IPS-11a (cell line): ENCODE measurements around the gene CNPY1.

ENCODE experiments used
- H3K4me3 ChIP-seq: one replicate; pipeline ENCODE4 v1.5.1; 2013; ENCODE audit warnings: low read depth, low read length, control low read depth

Gene CNPY1

DNA sequence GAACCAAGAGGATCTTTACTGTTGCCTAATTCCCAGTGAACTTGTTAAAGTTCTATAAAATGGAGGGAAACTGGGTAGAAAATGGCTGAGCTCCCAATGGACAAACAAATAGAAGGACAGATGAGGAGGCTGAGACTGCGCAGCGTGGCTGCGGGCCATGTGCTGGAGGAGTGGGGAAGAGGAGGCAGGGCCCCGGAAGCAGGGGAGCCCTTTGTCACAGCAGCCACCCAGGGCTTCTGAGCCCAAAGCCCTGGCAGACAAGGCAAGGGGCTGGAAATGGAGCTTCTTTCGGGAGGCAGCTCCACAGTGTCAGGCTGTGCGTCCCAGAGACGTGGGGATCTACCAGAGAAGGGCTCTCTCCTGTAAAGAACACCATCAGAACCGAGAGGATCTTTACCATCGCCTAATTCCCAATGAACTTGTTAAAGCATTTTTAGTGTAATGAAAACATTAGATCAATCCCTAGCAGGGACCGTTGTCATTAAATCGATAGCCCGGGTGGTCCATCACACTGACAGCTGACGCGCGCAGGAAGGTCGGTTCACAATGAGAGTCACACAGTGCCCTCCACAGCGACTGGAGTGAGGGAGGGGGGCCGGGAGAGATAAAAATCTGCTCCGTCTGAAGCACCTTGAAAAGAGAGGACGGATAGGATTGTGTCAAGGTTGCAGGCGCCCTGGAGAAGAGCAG lies 14.0 kb upstream of the CNPY1 start:
- H3K4me3 ChIP-seq, result no peak overlapping the region

DNA sequence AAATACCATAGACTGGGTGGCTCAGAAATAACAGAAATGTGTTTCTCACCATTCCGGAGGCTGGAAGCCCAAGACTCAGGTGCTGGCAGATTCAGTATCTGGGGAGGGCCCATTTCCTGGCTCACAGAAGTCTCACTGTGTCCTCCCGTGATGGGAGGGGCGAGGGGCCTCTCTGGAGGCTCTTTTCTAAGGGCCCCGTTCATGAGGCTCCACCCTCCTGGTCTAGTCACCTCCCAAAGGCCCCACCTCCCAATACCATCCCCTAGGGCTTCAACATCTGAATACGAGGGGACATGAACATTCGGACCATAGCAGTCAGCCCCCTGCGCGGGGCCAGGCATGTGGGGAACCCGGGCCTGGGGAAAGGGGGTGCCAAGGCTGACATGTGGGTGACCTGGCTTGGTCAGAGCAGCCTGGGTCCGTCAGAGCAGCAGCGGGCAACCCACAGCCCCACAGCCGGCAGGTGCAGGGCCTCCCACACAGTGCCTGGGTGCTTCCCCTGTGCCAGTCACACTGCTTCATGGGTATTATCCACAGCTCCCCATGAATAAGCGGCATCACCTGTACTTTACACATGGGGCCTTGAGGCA lies 13.3 kb upstream of the CNPY1 start:
- no peak overlapping the region for H3K4me3 ChIP-seq

DNA sequence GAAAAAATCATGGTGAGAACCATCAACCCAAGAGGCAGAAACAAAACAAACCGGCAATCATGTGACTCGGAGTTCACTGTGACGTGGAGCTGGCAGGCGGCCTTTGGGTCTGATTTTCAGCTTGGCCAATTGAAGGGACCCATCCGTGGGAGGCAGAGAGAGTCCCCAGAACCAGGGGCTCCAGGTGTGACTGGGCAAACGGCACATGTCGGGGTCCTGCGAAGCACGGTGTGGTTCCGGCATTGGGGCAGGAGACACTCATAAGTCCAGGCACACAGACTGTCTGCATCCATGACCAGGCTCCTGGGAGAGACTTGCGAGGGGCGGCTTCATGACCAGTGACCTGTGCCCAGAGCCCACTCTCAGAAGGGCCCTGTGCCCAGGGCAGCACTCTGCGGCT lies 12.6 kb upstream of the CNPY1 start:
- H3K4me3 ChIP-seq, result no peak overlapping the region

DNA sequence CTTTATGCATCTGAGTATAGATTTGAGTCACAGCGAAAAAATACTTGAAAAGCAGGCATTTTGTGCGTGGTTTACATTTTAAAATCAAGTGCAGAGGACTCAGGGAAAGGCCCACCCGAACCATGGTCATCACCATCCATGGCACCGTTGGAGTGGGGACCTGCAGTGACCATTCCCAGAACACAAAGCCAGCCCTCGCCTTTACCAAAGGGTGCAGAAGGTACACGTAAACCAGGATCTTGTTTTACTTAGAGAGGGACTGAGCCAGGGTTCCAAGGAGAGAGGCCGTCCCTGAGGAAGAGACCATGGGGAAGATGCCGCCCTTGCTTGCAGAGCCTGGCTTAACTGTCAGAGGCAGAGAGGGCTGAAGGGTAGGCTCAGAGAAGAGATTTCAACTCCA lies 12.0 kb upstream of the CNPY1 start:
- H3K4me3 ChIP-seq, result no peak overlapping the region

DNA sequence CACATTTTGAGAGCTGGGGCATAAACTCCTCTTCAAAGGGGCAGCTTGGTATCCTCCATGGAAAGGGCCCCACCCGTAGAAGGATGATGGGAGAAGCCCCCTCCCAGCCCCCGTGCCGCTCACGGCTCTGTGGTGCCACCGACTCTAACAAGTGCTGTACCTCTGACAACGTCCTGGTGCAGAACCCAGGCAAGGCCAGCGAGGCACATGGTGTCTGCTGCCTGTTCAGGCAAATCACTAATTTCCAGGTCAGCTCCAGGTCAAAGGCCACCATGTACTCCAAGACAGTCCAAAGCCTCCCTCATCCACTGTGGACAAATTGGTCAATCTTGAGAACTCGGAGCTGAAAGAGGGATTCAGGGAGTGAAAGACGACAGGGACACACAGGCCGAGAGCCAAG lies 11.4 kb upstream of the CNPY1 start:
- H3K4me3 ChIP-seq, result no peak overlapping the region

DNA sequence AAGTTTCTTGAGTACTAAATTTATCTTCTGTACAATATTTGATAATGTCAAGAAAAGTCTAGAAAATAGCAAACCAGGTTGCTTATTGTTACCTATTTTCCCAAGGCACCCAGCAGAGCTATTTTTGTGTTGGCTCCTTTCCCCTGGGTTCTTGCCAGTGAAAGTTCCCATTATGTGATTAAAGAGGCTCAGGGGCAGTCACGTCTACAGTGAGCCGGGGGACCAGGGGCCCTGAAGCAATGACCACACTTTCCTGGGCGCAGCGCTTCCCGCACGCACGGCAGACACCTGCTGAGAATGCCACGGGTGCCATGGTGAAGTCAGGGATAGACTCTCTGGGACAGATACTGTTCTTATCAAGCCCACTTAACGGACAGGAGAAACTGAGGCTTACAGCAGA lies 10.4 kb upstream of the CNPY1 start:
- no peak overlapping the region for H3K4me3 ChIP-seq

DNA sequence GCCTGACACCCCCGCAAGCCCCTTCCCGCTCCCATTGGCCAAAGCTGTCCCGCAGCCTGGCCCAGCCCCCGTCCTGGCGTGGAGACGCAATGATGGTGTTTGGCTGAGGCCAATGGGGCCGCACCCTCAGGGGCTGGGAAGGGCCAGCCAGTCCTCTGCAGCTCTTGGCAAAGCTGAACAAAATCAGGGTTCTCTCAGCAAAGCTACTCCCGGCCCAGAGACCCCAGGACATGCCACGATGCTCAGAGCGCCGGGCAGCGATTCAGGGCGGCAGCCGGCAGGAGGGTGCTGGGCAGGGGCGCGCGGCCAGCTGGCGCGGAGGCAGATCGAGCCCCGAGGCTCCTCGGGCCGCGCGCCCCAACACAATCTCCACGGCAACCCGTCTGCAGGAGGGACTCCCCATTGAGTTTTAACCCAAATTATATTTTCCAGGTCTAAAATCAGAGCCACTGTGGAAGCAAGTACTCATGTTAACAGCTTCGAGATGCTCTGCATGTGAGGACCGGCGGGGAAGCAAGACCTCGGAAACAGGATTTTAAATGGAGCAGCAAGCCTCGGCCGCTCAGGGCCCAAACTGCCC lies 8.8 kb upstream of the CNPY1 start:
- no peak overlapping the region for H3K4me3 ChIP-seq

DNA sequence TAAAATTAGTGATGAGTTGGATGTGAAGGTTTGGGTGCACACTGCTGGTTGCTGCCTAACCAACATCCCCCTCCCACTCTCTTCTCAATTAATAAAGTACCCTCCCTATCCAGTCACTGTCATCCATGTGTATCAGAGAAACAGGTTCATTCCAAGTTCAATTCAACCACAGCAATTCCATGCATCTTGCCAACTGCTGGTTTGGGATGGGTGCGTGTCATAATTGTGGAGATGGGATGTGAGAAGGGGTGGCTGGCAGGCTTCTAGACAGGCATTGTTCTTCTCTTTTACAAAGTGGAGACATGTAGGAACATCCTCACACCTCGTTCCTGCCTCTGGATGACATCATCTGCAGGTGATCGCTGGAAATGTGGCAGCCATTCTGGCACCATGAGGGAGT lies 7.5 kb upstream of the CNPY1 start:
- no peak overlapping the region for H3K4me3 ChIP-seq

DNA sequence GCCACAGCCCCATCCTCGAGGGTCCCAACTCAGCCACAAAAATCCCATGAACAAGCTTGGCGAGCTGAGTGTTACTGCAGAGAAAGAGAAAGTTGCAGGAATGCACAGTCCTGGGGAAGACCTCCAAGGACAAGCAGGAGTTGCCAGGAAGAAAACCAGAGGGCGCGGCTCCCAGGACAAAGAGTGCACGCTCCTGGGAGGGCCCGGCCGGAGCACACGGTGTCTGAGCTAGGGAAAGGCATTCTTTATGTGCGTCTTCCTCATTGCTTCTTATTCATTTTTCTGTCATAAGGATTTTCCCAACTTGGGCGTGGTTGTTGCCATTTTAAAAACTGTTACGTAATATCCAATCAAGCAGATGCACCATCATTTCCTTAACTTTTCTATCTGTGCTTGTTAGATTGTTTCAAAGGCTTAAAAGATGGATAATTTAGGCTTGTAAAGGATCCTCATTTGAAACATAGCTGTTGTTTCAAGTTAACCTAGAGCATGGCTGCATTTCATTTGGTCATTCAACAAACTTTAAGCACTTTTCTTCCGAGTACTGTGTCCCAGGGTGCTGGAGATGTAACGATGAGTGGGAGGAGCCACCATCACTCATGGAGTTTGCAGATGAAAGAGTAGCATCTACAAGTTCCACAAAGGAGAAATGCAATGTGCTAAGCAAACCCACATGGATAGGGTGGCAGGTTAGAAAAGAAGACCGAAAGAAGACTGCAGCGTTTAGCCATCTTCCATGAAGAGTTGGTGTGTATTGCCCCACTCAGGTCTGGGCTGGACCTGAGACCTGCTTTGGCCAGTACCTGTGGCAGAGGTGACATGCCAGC lies 5.6 kb upstream of the CNPY1 start:
- no peak overlapping the region for H3K4me3 ChIP-seq

DNA sequence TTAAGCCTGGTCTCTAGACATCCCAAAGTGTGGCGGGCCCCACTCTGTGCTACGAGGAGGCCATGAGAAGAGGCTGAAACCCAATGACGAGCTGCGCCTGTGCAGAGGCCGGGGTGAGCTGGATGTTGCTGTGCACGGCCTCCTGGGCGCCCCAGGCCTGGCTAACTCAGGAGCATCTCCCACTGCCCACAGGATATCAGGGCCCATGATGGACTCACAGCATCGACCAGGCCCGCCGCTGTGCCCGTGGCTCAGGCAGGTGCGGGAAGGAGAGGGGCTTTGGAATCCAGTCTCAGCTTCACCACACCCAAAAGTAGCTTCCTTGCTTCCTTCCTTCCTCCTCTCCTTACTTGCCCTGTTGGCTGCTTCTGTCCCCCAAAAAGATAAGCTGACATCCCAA lies 4.6 kb upstream of the CNPY1 start:
- no peak overlapping the region for H3K4me3 ChIP-seq

DNA sequence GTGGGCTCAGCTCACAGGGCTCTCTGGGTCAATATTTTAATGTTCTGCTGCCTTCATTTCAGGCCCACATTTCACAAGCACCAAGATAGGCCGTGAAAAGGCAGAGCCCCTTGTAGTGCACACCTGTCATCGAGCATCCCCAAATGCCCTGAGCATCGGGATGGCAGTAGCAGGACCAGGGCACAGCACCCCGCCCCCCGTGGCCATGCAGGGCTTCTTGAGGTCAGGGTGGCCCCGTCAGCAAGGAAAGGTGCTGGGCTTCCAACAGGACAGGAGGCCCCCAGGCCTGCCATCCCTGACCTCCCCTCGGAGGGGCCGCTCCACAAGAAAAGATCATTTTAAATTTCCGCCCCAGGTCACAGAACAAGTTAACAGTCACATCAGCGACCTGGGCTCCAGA lies 2.9 kb upstream of the CNPY1 start:
- no peak overlapping the region for H3K4me3 ChIP-seq

DNA sequence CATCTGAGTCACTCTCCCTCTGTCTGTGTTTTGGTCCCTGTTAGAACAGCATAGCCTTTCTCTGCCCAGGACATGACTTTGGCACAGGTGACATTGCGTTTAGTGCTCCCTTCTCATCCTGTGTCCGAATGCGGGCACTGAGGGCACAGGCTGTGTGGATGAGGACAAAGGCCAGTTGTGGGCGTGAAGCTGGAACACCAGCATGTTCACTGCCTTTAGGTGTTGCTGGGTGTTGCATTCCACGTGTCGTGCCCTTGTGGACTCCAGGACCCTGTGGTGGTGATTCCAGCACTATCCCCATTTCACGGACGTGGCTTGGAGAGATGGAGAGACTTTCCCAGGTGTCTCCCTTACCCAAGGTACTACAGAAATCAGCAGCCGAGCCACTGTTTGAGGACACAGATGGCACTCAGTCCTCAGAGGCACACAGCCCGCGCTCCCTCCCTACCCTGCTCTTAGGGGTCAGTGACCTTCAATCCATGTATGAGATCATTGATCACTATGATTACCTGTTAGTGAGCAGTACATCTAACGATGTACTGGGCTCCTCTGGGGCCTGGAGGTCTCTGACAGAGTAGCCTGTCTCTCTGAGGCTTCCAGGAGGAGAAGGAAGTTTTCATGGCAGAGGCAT lies 917 bp upstream of the CNPY1 start:
- no peak overlapping the region for H3K4me3 ChIP-seq

DNA sequence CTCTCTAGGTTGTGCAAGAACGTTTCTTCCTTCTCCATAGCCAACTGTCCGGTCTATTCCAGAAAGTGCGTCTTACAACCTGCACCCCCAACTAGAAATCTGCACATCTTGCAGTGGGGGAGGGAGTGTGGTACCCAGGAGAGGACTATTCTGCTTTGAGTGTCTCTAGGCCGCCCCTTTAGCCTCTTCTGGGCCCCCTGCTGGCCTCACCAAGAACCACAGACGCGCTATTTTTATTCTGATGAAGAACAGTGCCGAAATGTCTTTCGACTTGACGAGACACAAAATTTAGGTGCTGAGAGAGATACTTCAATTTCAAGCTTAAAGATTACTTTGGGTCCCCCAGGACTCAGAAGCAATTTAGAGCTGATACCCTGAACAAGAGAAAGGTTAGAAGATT lies 1.0 kb downstream of the CNPY1 start:
- H3K4me3 ChIP-seq, result no peak overlapping the region

DNA sequence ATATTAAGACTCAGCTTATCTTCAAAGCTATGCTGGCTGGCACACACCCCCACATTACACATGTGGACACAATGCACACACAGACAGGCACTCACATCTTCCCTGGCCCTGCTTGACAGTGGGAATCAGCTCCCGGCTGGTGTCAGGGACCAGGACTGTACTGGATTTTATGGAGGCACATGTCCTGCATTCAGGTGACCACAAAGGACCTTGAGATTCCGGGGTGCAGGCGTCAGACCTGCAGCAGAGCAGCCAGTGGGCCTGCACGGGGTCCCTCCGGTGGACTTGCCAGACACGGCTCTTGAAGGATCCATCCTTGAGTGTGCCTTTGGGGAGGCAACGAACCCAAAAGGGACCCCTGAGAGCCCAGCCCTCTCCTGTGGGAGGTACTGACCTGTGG lies 1.9 kb downstream of the CNPY1 start:
- no peak overlapping the region for H3K4me3 ChIP-seq

DNA sequence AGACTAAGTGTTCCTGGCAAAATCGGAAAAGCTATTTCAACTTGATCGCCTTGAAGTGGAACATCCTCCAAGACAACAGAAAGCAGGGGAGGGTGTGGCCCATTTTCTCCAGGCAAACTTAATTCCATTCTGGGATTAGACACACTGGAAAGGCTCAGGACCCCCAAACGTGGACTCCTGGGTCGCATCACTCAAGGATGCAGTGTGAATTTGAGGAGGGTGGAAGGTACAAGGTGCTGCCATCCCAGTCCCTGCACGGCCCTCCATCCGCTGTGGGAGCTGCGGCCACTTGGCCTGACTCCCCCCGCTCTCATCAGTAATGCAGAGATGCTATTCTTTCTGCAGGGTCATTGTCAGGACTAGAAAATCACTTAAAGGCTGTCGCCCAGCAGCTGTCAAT lies 2.4 kb downstream of the CNPY1 start:
- H3K4me3 ChIP-seq, result no peak overlapping the region

DNA sequence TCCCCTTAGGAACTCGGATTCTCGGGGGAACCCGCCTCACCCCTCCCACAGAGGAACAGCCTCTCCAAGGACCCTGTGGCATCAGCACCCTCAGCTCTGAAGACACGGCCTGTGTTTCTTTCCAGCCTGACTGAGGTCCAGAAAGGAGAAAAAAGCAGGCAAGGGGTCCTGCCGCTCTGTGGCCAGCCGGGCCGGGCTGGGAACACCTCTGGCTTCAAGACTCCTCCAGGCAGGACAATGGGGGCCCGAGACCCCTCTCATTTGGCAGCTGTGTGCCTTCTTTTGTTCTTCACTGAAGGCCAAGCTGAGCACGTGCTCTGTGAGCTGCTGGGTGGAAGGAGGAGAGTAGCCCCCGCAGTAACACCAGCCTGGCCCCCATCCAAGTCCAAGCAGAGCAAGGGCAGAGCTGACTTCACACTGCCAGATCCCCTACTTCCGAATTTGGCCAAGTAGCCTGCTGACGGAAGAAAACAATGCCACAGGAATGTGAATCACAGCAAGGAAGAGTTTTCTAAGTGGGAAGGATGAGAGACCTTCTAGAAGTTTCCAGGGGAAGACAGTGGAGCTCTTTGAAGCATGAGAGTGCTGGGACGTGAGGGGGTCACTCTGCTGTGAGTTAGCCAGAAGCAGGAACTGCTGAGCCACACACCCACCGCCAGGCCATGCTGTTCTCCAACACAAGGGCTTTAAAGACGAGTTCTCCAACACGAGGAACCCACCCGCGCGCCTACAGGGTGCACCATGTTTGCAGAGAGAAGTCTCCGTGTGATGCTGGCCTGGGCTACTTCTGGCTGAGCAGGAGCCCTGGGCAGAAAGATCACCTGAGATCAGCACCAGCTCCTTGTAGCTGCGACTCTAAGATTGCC lies 3.1 kb downstream of the CNPY1 start:
- H3K4me3 ChIP-seq, result no peak overlapping the region

DNA sequence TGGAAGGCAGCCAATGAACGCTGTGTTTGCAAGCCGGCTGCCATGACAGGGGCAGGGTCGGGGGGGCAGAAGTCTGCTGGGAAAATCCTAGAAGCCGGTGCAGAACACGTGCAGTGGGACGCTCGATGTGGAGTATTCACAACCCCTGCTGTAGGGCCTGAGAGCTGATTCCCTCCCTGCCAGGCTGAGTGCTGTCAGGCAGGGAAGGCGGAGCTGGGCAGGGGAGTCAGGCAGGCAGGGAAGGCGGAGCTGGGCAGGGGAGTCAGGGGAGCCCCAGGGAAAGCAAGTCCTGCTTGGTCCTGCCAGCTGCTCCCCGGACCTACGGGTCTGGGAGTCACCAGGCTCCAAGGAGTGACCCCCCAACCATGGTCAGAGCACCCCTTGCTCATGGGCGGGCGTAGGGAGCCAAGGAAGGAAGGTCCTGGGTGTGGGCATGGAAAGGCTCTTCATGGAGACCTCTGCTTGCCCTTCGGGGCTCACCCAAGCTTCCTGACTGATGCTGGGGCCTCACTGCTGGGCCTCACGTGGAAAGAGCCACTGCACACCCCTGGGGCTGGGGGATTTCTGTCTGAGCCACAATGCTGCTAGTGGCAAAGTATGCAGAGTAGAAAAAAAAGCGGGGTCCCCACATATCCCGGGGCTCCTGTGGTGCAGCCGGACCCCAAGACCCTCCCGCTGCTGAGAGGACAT lies 4.2 kb downstream of the CNPY1 start:
- H3K4me3 ChIP-seq, result no peak overlapping the region

DNA sequence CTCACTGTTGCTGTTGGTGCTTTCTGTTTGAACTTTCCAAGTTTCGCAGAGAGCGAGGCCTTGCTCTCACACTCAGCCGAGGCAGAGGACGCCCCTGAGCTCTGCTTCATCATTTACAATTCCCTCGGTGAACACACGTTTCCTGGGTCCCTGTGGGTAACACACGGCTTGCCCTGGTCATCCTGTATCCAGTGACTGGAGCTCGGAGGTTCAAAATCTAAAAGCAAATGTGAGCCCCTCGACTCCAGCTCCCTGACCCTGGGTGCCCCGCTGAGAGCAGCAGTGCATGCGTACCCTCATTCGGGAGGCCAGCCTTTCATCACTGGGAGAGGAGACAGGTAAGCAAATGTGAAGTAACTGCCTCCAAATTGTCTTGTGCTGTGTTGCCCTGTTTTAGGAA lies 5.8 kb downstream of the CNPY1 start:
- H3K4me3 ChIP-seq, result no peak overlapping the region

DNA sequence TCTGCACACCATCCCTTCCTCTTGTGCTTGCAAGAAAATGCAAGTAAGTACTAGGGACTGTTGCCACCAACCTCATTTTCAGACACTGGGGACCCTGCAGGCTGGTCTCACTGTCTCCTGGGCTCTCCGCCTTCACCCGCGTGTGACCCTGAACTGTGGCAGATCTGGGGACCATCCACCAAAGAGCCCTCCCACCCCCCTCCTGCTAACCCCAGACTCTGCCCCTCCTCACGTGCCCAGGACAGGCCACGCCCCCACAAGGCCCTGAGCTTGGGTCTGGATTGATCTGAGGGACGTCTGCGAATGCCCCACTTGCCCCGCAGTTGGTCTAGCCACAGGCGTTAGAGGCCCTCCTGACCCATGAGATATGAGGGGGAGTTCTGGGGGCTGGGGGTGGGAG lies 8.1 kb downstream of the CNPY1 start:
- H3K4me3 ChIP-seq, result no peak overlapping the region

DNA sequence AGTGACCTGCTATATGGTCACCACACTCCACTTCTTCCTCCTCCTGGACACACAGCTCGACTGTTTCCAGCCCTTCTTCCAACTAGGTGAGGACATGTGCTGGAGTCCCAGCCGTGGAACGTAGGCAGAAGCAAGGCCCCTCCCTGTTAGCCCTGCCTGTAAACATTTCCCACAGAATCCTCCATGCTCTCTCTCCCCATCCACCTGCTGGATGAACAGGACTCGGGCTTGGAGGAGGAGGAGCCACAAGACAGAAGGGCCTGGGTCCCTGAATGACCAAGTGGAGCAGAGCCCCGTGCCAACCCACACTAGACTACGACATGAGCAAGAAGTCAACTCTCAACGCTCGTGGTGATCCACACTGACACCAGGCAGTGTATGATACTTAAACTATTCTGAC lies 9.9 kb downstream of the CNPY1 start:
- no peak overlapping the region for H3K4me3 ChIP-seq
